GM12878 (cell line): ENCODE results near the gene UBXN7.

Experiments
- EP300 ChIP-seq, 2 experiments: fragments of 150-350 bp in 1 of 2; IDR thresholded peaks; 2 replicates each; pipeline ENCODE4 v1.6.1; 2011 to 2012; ENCODE audit warnings: low read depth in 2 of 2, low read length in 2 of 2, borderline replicate concordance in 1 of 2, improper control_type of control experiment in 1 of 2, inconsistent platforms in 1 of 2; ENCODE audit not compliant: control insufficient read depth in 1 of 2
- EZH2 ChIP-seq: IDR thresholded peaks from 2 replicates; pipeline ENCODE4 v1.6.1; 2012; ENCODE audit warnings: low read depth, mild to moderate bottlenecking, control low read depth, inconsistent platforms, low read length, borderline replicate concordance; ENCODE audit not compliant: control insufficient read depth
- HDAC6 ChIP-seq: fragments of 200-600 bp; sonication (generic); IDR thresholded peaks from one replicate; pipeline ENCODE4 v1.8.0; 2017; ENCODE audit warnings: antibody characterized with exemption; ENCODE audit not compliant: unreplicated experiment
- MYC ChIP-seq: IDR thresholded peaks from 2 replicates; pipeline ENCODE4 v1.6.1; 2011; ENCODE audit warnings: mild to moderate bottlenecking, low read length, moderate library complexity, inconsistent platforms; ENCODE audit not compliant: insufficient read depth, insufficient replicate concordance, insufficient read length, severe bottlenecking
- PML ChIP-seq: IDR thresholded peaks from 2 replicates; pipeline ENCODE4 v1.6.1; 2012; ENCODE audit warnings: low read length, inconsistent platforms
- POLR2A ChIP-seq: IDR thresholded peaks from 2 replicates; pipeline ENCODE4 v1.6.1; 2011; ENCODE audit warnings: low read depth, mild to moderate bottlenecking, low read length
- RCOR1 ChIP-seq: conservative IDR thresholded peaks from 2 replicates; pipeline ENCODE4 v1.6.1; 2012; ENCODE audit warnings: low read depth, low read length, improper control_type of control experiment
- SMARCA5 ChIP-seq: fragments of 450-650 bp; IDR thresholded peaks from 2 replicates; pipeline ENCODE4 v1.6.1; 2017; ENCODE audit warnings: mild to moderate bottlenecking
- YY1 ChIP-seq: IDR thresholded peaks from 2 replicates; pipeline ENCODE4 v1.6.1; 2011; ENCODE audit warnings: low read depth, mild to moderate bottlenecking, low read length
- TF ChIP-seq, protein P1 (sequence below): fragments of 450-650 bp; IDR thresholded peaks from 2 replicates; pipeline ENCODE4 v1.6.1; 2017; ENCODE audit warnings: mild to moderate bottlenecking, moderate library complexity
- TF ChIP-seq, protein P2 (sequence below): IDR thresholded peaks from 2 replicates; pipeline ENCODE4 v1.6.1; 2012; ENCODE audit warnings: mild to moderate bottlenecking, low read depth, low read length
- TF ChIP-seq, protein P3 (sequence below): IDR thresholded peaks from 2 replicates; pipeline ENCODE4 v1.6.1; 2012; ENCODE audit warnings: low read depth, low read length, improper control_type of control experiment

DNA sequence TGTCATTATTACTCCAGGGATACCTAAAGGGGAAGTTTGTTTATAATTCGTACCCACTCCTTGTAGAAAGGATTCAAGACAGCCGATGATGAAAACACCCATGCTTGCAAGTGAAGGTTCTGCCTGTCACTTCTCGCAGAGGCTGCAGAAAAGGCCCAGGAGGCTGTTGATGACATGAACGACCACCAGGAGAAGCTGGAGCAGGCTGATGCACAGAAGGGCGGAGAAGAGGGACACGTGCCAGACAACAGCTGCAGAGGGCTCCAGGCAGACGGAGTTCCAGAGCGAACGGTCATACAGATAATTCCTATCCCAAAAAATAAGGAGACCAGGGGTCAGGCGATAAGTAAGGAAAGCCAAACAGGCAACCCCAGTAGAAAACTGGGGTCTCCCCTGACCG, 108.5 kb downstream of the UBXN7 start:
- TF ChIP-seq HDAC6: no peak
- TF ChIP-seq RCOR1: no peak
- TF ChIP-seq YY1: no peak
- TF ChIP-seq, protein P1, sequence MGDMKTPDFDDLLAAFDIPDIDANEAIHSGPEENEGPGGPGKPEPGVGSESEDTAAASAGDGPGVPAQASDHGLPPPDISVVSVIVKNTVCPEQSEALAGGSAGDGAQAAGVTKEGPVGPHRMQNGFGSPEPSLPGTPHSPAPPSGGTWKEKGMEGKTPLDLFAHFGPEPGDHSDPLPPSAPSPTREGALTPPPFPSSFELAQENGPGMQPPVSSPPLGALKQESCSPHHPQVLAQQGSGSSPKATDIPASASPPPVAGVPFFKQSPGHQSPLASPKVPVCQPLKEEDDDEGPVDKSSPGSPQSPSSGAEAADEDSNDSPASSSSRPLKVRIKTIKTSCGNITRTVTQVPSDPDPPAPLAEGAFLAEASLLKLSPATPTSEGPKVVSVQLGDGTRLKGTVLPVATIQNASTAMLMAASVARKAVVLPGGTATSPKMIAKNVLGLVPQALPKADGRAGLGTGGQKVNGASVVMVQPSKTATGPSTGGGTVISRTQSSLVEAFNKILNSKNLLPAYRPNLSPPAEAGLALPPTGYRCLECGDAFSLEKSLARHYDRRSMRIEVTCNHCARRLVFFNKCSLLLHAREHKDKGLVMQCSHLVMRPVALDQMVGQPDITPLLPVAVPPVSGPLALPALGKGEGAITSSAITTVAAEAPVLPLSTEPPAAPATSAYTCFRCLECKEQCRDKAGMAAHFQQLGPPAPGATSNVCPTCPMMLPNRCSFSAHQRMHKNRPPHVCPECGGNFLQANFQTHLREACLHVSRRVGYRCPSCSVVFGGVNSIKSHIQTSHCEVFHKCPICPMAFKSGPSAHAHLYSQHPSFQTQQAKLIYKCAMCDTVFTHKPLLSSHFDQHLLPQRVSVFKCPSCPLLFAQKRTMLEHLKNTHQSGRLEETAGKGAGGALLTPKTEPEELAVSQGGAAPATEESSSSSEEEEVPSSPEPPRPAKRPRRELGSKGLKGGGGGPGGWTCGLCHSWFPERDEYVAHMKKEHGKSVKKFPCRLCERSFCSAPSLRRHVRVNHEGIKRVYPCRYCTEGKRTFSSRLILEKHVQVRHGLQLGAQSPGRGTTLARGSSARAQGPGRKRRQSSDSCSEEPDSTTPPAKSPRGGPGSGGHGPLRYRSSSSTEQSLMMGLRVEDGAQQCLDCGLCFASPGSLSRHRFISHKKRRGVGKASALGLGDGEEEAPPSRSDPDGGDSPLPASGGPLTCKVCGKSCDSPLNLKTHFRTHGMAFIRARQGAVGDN: no peak
- TF ChIP-seq, protein P2, sequence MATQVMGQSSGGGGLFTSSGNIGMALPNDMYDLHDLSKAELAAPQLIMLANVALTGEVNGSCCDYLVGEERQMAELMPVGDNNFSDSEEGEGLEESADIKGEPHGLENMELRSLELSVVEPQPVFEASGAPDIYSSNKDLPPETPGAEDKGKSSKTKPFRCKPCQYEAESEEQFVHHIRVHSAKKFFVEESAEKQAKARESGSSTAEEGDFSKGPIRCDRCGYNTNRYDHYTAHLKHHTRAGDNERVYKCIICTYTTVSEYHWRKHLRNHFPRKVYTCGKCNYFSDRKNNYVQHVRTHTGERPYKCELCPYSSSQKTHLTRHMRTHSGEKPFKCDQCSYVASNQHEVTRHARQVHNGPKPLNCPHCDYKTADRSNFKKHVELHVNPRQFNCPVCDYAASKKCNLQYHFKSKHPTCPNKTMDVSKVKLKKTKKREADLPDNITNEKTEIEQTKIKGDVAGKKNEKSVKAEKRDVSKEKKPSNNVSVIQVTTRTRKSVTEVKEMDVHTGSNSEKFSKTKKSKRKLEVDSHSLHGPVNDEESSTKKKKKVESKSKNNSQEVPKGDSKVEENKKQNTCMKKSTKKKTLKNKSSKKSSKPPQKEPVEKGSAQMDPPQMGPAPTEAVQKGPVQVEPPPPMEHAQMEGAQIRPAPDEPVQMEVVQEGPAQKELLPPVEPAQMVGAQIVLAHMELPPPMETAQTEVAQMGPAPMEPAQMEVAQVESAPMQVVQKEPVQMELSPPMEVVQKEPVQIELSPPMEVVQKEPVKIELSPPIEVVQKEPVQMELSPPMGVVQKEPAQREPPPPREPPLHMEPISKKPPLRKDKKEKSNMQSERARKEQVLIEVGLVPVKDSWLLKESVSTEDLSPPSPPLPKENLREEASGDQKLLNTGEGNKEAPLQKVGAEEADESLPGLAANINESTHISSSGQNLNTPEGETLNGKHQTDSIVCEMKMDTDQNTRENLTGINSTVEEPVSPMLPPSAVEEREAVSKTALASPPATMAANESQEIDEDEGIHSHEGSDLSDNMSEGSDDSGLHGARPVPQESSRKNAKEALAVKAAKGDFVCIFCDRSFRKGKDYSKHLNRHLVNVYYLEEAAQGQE: no peak
- TF ChIP-seq, protein P3, sequence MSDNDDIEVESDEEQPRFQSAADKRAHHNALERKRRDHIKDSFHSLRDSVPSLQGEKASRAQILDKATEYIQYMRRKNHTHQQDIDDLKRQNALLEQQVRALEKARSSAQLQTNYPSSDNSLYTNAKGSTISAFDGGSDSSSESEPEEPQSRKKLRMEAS: no peak
- no peak for TF ChIP-seq SMARCA5
- no peak for TF ChIP-seq EP300 (IDR thresholded peaks at IDR 0.05; ENCODE audit: borderline replicate concordance in 1 of 2, control insufficient read depth in 1 of 2, low read depth in 2 of 2, low read length in 2 of 2)
- no peak for TF ChIP-seq EZH2
- TF ChIP-seq POLR2A: no peak
- no peak for TF ChIP-seq MYC
- no peak for TF ChIP-seq PML
